ENCODE data around the gene NPL. TPM values are rescaled to one million over a fixed set of nuclear protein-coding genes. Genes with fewer than 3 reads are reported as not detected.

Gene NPL
- total RNA-seq = 5.3 TPM
- long read RNA-seq, partial matches to known transcripts = 1 of 8 reads
- long read RNA-seq, other reads (novel, unspliced or antisense) = 5 of 8 reads

- DNase-seq = peak; percentile 87
- H3K36me3 ChIP-seq = peaks cover 3% of the 10 kb centered on the region
- H3K27ac ChIP-seq (replicated peaks) = peak within 1 kb of the TSS; percentile 64
- H3K9me3 ChIP-seq (replicated peaks) = no peaks in the 10 kb centered on the region
- no peaks in the 10 kb centered on the region for H3K27me3 ChIP-seq (ENCODE audit: low read depth)
- H3K4me1 ChIP-seq = peaks cover 15% of the 10 kb centered on the region
- TF ChIP-seq, protein P1, sequence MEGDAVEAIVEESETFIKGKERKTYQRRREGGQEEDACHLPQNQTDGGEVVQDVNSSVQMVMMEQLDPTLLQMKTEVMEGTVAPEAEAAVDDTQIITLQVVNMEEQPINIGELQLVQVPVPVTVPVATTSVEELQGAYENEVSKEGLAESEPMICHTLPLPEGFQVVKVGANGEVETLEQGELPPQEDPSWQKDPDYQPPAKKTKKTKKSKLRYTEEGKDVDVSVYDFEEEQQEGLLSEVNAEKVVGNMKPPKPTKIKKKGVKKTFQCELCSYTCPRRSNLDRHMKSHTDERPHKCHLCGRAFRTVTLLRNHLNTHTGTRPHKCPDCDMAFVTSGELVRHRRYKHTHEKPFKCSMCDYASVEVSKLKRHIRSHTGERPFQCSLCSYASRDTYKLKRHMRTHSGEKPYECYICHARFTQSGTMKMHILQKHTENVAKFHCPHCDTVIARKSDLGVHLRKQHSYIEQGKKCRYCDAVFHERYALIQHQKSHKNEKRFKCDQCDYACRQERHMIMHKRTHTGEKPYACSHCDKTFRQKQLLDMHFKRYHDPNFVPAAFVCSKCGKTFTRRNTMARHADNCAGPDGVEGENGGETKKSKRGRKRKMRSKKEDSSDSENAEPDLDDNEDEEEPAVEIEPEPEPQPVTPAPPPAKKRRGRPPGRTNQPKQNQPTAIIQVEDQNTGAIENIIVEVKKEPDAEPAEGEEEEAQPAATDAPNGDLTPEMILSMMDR (IDR thresholded peaks at IDR 0.05; ENCODE audit: borderline replicate concordance) = no peak
- intact Hi-C loops (cut with micrococcal nuclease) = loop anchor here (10.0 kb wide), 1 partner anchor 705 kb away; no protein-coding TSS in a partner anchor
- peak within 1 kb of the TSS; percentile 77 for H3K4me3 ChIP-seq
Measured at GRCh38 chr1:182789138-182790076, at the start of gene NPL. Gene NPL (plus strand): TSS chr1:182789773. CDS start chr1:182794372, 4,599 bp downstream.

DNA sequence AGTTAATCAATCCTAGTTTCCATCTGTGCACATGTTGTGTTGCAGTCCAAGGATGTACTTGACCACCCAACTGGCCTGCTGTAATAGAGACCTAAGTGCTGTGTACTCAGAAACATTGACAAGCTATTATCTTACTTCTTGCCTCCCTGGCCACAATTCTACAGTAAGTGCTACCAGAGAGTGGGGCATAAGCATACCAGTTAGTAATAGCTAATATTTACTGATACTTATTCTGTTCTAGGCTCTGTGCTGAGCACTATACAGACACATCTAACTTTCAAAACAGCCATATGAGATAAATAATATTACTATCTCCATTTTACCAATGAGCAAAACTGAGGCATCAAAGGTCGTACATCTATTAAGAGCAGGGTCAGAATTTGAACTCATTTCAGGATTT, 49.5 kb upstream of the NPL start:
- Histone ChIP-seq H3K27me3 (ENCODE audit: low read depth) (no peaks in the 10 kb centered on the region), H3K9me3 (replicated peaks) (peaks cover 6% of the 10 kb centered on the region), H3K27ac (replicated peaks) (no peak overlapping the region), H3K4me3 (no peak overlapping the region), H3K36me3 (no peaks in the 10 kb centered on the region), H3K4me1 (no peaks in the 10 kb centered on the region)
- intact Hi-C loops (cut with micrococcal nuclease) = no loop called here
- TF ChIP-seq, protein P1 (IDR thresholded peaks at IDR 0.05; ENCODE audit: borderline replicate concordance) = no peak
- DNase-seq = no peak

GRCh38 chr1:182742780-182743179, 46.8 kb upstream of the NPL start:
- Histone ChIP-seq H3K27me3 (ENCODE audit: low read depth) (no peaks in the 10 kb centered on the region), H3K4me1 (no peaks in the 10 kb centered on the region), H3K4me3 (no peak overlapping the region), H3K9me3 (replicated peaks) (no peaks in the 10 kb centered on the region), H3K27ac (replicated peaks) (no peak overlapping the region), H3K36me3 (no peaks in the 10 kb centered on the region)
- TF ChIP-seq, protein P1 (IDR thresholded peaks at IDR 0.05; ENCODE audit: borderline replicate concordance) = no peak
- DNase-seq = no peak
- intact Hi-C loops (cut with micrococcal nuclease) = no loop called here

DNA sequence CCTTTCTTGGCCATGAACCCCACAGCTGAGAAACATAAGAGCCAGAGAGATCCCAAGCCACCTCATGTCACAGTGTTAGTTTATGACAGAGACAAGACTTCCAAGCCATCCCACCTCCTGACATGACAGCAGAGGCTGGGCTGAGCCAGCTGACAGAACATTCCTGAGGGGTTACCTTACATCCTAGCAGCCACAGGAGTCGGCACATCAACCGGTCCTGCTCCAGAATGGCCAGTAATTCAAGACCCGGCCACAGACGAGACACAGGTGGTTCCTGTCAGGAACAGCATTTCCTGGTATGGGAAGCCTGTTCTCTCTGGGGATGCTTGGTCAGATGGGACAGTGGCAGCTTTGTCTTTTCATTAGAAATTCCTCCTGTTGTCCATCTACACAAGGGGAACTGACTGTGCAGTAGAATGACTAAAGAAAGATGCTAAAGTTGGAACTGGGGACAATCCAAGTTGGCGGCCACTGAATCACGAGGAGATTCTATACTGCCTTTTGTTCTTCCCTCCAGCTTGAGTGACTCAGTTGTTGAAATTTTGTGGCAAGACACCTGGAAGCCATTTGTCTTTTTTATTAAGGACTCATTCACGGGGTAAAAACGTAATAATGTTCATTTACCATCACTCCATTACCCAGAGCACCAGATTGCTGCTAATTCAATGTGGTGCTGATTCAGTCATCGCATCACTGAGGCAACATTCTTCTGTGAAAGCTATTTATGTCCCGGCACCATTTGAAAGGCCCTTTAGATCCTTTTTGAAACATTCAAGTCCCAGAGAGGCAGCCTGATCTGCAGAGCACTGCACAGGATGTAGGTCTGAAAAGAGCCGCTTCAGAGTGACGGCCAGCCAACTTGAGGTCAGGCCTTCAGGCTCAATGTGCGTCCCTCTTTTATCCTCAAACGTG, 37.2 kb upstream of the NPL start:
- DNase-seq = peak; percentile 16
- Histone ChIP-seq H3K9me3 (replicated peaks) (no peaks in the 10 kb centered on the region), H3K36me3 (no peaks in the 10 kb centered on the region), H3K4me1 (peaks cover 17% of the 10 kb centered on the region), H3K4me3 (no peak overlapping the region), H3K27ac (replicated peaks) (peak overlapping the region; percentile 15), H3K27me3 (ENCODE audit: low read depth) (no peaks in the 10 kb centered on the region)
- TF ChIP-seq, protein P1 (IDR thresholded peaks at IDR 0.05; ENCODE audit: borderline replicate concordance) = no peak
- intact Hi-C loops (cut with micrococcal nuclease) = no loop called here

GRCh38 chr1:182754087-182754486, 35.5 kb upstream of the NPL start:
- no peak for DNase-seq
- Histone ChIP-seq H3K27me3 (ENCODE audit: low read depth) (no peaks in the 10 kb centered on the region), H3K27ac (replicated peaks) (no peak overlapping the region), H3K4me1 (peaks cover 17% of the 10 kb centered on the region), H3K4me3 (no peak overlapping the region), H3K9me3 (replicated peaks) (no peaks in the 10 kb centered on the region), H3K36me3 (no peaks in the 10 kb centered on the region)
- TF ChIP-seq, protein P1 (IDR thresholded peaks at IDR 0.05; ENCODE audit: borderline replicate concordance) = no peak
- intact Hi-C loops (cut with micrococcal nuclease) = no loop called here
